ENCODE data around the gene PDZRN3. TPM values are rescaled to one million over a fixed set of nuclear protein-coding genes. Genes with fewer than 3 reads are reported as not detected.

The PDZRN3 gene
- total RNA-seq, 1 experiment from 2014 or later = not detected

DNA sequence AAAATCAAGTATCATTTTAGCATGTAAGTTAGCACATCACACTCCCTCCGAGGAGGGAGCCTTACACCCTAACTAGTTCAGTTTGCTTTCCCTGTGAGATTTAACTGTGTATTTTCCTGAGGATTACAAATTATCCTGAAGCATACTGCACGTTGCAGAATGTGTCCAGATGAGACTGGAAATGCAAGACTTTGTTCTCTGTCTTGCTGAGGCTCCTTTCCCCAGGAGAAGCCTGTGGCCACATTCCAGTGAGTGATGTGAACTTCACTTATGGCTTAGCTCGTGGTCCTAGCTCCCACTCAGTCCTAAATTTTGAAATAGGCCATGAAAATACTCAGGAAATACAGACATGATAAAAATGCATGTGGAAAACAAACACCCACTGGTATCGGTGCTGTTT lies 23.7 kb downstream of the PDZRN3 start:
- Histone ChIP-seq H3K9me2 (ENCODE audit: insufficient read depth) (no peaks in the 10 kb centered on the region), H3K4me2 (no peak overlapping the region), H3K27me3 (ENCODE audit: insufficient read depth, low read depth) (0 out of 2 replicates have a peak, but pooled peaks cover 4% of the 10 kb centered on the region), H2AFZ (no peak overlapping the region), H3K4me1 (replicated peaks; ENCODE audit: insufficient read depth) (no peaks in the 10 kb centered on the region), H3F3A (ENCODE audit: insufficient read depth, low read depth) (no peaks in the 10 kb centered on the region), H4K20me1 (ENCODE audit: insufficient read depth) (no peaks in the 10 kb centered on the region), H3K79me2 (ENCODE audit: low read depth) (no peaks in the 10 kb centered on the region), H3K27ac (no peak overlapping the region), H3K9me3 (ENCODE audit: insufficient read depth, low read depth) (no peaks in the 10 kb centered on the region), H3K4me3 (no peak overlapping the region), H3K36me3 (ENCODE audit: low read depth) (no peaks in the 10 kb centered on the region)
- TF ChIP-seq EZH2 (IDR thresholded peaks at IDR 0.05; ENCODE audit: low read depth) = no peak
- TF ChIP-seq, protein P1, sequence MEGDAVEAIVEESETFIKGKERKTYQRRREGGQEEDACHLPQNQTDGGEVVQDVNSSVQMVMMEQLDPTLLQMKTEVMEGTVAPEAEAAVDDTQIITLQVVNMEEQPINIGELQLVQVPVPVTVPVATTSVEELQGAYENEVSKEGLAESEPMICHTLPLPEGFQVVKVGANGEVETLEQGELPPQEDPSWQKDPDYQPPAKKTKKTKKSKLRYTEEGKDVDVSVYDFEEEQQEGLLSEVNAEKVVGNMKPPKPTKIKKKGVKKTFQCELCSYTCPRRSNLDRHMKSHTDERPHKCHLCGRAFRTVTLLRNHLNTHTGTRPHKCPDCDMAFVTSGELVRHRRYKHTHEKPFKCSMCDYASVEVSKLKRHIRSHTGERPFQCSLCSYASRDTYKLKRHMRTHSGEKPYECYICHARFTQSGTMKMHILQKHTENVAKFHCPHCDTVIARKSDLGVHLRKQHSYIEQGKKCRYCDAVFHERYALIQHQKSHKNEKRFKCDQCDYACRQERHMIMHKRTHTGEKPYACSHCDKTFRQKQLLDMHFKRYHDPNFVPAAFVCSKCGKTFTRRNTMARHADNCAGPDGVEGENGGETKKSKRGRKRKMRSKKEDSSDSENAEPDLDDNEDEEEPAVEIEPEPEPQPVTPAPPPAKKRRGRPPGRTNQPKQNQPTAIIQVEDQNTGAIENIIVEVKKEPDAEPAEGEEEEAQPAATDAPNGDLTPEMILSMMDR (conservative IDR thresholded peaks at IDR 0.05) = no peak
- ChIA-PET CTCF (no interaction called here), POLR2A (ENCODE audit: unreplicated experiment) (no interaction called here)
- no TSS peak for BruUV-seq (replicated peaks)
- intact Hi-C loops (cut with micrococcal nuclease; ENCODE audit: unreplicated experiment) = no loop called here
- DNase-seq = no peak

DNA sequence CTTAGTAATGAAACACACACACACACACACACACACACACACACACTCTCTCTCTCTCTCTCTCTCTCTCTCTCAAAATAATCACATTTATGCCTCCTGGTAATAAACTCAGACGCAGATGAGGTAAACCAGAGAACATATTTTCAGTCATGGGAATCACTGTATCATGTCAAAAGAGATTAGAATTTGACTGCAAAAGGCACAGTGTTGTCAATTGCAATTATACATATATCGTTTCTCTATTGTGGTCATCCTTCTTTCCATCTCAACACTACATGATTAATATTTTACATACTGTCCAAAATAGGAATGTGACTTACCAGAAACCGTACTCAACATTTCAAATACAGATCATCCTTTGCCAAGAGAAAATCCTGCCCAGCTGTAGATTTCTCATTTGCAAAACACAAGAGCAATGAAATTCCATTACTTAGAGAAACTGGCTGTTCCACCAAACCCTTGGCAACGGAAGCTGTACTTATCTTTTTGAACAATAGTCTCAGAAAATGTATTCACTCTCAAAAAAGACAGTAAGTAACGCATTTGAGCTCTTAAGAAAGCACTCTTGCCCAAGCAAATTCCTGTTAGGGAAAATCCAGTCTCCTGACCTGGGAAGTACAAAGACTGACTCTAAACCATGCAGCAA lies 24.3 kb downstream of the PDZRN3 start:
- H3K27ac ChIP-seq = no peak overlapping the region
- H3K4me2 ChIP-seq = no peak overlapping the region
- no peaks in the 10 kb centered on the region for H3K79me2 ChIP-seq (ENCODE audit: low read depth)
- no peaks in the 10 kb centered on the region for H3F3A ChIP-seq (ENCODE audit: insufficient read depth, low read depth)
- H3K9me3 ChIP-seq (ENCODE audit: insufficient read depth, low read depth) = no peaks in the 10 kb centered on the region
- intact Hi-C loops (cut with micrococcal nuclease; ENCODE audit: unreplicated experiment) = no loop called here
- H3K36me3 ChIP-seq (ENCODE audit: low read depth) = no peaks in the 10 kb centered on the region
- no peaks in the 10 kb centered on the region for H3K9me2 ChIP-seq (ENCODE audit: insufficient read depth)
- ChIA-PET CTCF (no interaction called here), POLR2A (ENCODE audit: unreplicated experiment) (no interaction called here)
- TF ChIP-seq, protein P1 (conservative IDR thresholded peaks at IDR 0.05) = no peak
- TF ChIP-seq EZH2 (IDR thresholded peaks at IDR 0.05; ENCODE audit: low read depth) = no peak
- no peak for DNase-seq
- H2AFZ ChIP-seq = no peak overlapping the region
- no peaks in the 10 kb centered on the region for H4K20me1 ChIP-seq (ENCODE audit: insufficient read depth)
- H3K4me3 ChIP-seq = no peak overlapping the region
- no TSS peak for BruUV-seq (replicated peaks)
- no peaks in the 10 kb centered on the region for H3K4me1 ChIP-seq (replicated peaks; ENCODE audit: insufficient read depth)
- 0 out of 2 replicates have a peak, but pooled peaks cover 4% of the 10 kb centered on the region for H3K27me3 ChIP-seq (ENCODE audit: insufficient read depth, low read depth)

DNA sequence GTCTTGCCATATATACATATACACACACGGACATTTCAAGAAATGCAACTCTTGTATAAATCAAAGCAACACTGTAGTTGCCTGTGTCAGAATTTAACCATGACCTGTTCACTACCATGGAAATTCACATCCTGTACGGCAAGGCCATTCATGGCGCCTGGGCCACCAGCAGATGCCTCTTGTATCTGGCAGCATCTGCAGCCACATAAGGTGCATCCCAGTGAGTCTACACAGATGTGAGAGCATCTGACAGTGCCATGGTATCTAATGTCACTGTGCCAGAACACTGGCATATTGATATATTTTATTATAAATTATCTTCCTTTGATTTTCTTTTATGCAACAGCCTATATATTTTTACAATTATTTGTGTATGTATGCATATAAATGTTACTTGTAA lies 25.1 kb downstream of the PDZRN3 start:
- 0 out of 2 replicates have a peak, but pooled peaks cover 4% of the 10 kb centered on the region for H3K27me3 ChIP-seq (ENCODE audit: insufficient read depth, low read depth)
- CTCF ChIA-PET = no interaction called here

More for the DNA sequence above, 25.1 kb downstream of the PDZRN3 start:
- TF ChIP-seq EZH2 (IDR thresholded peaks at IDR 0.05; ENCODE audit: low read depth) = no peak
- TF ChIP-seq, protein P1 (conservative IDR thresholded peaks at IDR 0.05) = no peak
- H3K4me3 ChIP-seq = no peak overlapping the region
- no peaks in the 10 kb centered on the region for H3K9me3 ChIP-seq (ENCODE audit: insufficient read depth, low read depth)
- no peaks in the 10 kb centered on the region for H3F3A ChIP-seq (ENCODE audit: insufficient read depth, low read depth)
- H2AFZ ChIP-seq = no peak overlapping the region
- BruUV-seq (replicated peaks) = no TSS peak
- H3K4me2 ChIP-seq = no peak overlapping the region
- intact Hi-C loops (cut with micrococcal nuclease; ENCODE audit: unreplicated experiment) = no loop called here
- no peaks in the 10 kb centered on the region for H3K9me2 ChIP-seq (ENCODE audit: insufficient read depth)
- no peaks in the 10 kb centered on the region for H3K79me2 ChIP-seq (ENCODE audit: low read depth)
- H3K4me1 ChIP-seq (replicated peaks; ENCODE audit: insufficient read depth) = no peaks in the 10 kb centered on the region
- no peak overlapping the region for H3K27ac ChIP-seq
- no peak for DNase-seq
- POLR2A ChIA-PET (ENCODE audit: unreplicated experiment) = no interaction called here
- no peaks in the 10 kb centered on the region for H4K20me1 ChIP-seq (ENCODE audit: insufficient read depth)
- H3K36me3 ChIP-seq (ENCODE audit: low read depth) = no peaks in the 10 kb centered on the region

All from PC-9 (cell line).